Prostate gland (tissue), 2 donors: ENCODE data around the gene TAS2R39. TPM values are rescaled to one million over a fixed set of nuclear protein-coding genes. Genes with fewer than 3 reads are reported as not detected.

ENCODE experiments used
- DNase-seq: peaks from one replicate; pipeline ENCODE4 v3.0.0-alpha.2; 2019; ENCODE audit warnings: low spot score
- H3K27ac ChIP-seq, 2 donors: fragments of 200-600 bp; sonication (generic); 2 replicates each; pipeline ENCODE4 v1.5.1; 2017 to 2019
- H3K27me3 ChIP-seq: fragments of 200-600 bp; sonication (generic); replicated peaks from 2 replicates; pipeline ENCODE4 v1.5.1; 2019; ENCODE audit not compliant: insufficient read depth
- H3K36me3 ChIP-seq, 2 donors: fragments of 200-600 bp; sonication (generic); 1 replicate in 1 of 2; 2 replicates in 1 of 2; pipeline versions ENCODE4 v1.5.1 to v1.8.1; 2017 to 2019
- H3K4me1 ChIP-seq: fragments of 200-600 bp; sonication (generic); replicated peaks from 2 replicates; pipeline ENCODE4 v1.5.1; 2019
- H3K4me3 ChIP-seq, 2 donors: fragments of 200-600 bp; sonication (generic); 2 replicates each; pipeline ENCODE4 v1.5.1; 2017 to 2019
- H3K9me3 ChIP-seq: fragments of 200-600 bp; sonication (generic); 2 replicates; pipeline ENCODE4 v1.5.1; 2017
- POLR2A ChIP-seq: fragments of 450-650 bp; IDR thresholded peaks from one replicate; pipeline ENCODE4 v1.6.1; 2016; ENCODE audit warnings: antibody characterized with exemption, mild to moderate bottlenecking
- POLR2AphosphoS5 ChIP-seq: sonication (generic); formaldehyde crosslinking; IDR thresholded peaks from one replicate; pipeline ENCODE4 v1.6.1; 2017; ENCODE audit warnings: antibody characterized with exemption
- WGBS: methylation state at CpG from one replicate; pipeline ENCODE4 v1.1.5; 2018; 5-methylcytosine and 5-hydroxymethylcytosine counted together
- intact Hi-C: fragments of 100-400 bp; cut with DNase I; formaldehyde crosslinking; loops from one replicate; pipeline ENCODE4 v1.14.2; 2022
- total RNA-seq, 2 donors: library from RNA; depleted of rRNA; stranded (reverse); fragments of >200 nt; gene quantifications; one replicate each; pipeline ENCODE4 v1.1.0, GENCODE V29; 2016
- TF ChIP-seq, protein P1 (sequence below), 4 experiments: fragments of 200-600 bp in 2 of 4; fragments of 450-650 bp in 2 of 4; sonication (generic) in 2 of 4; IDR thresholded peaks; 1 replicate in 3 of 4; 2 replicates in 1 of 4; pipeline ENCODE4 v1.5.1; 2016 to 2019; ENCODE audit warnings: antibody characterized with exemption in 4 of 4, mild to moderate bottlenecking in 2 of 4, moderate library complexity in 2 of 4

TAS2R39 gene
- total RNA-seq, 2 donors from 2014 or later: not detected

DNA sequence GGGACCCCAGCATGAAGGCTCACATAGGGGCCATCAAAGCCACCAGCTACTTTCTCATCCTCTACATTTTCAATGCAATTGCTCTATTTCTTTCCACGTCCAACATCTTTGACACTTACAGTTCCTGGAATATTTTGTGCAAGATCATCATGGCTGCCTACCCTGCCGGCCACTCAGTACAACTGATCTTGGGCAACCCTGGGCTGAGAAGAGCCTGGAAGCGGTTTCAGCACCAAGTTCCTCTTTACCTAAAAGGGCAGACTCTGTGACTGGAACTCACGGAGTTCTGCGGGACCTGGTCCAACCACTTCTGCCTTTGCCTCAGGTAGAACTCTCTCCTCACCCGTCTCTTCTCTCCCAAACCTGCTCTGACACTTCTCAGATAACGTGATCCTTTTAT is 39.6 kb downstream of the TAS2R39 start:
- no peaks in the 10 kb centered on the region for H3K4me1 ChIP-seq
- intact Hi-C loops: no loop called here
- no peaks in the 10 kb centered on the region for H3K9me3 ChIP-seq
- H3K27ac ChIP-seq: no peak overlapping the region
- no peaks in the 10 kb centered on the region for H3K27me3 ChIP-seq
- H3K36me3 ChIP-seq: no peaks in the 10 kb centered on the region
- H3K4me3 ChIP-seq: no peak overlapping the region
- 85% methylated on average over 7 of the region's 7 CpGs for WGBS
- DNase-seq: no peak
- no peak for TF ChIP-seq POLR2AphosphoS5
- TF ChIP-seq, protein P1, sequence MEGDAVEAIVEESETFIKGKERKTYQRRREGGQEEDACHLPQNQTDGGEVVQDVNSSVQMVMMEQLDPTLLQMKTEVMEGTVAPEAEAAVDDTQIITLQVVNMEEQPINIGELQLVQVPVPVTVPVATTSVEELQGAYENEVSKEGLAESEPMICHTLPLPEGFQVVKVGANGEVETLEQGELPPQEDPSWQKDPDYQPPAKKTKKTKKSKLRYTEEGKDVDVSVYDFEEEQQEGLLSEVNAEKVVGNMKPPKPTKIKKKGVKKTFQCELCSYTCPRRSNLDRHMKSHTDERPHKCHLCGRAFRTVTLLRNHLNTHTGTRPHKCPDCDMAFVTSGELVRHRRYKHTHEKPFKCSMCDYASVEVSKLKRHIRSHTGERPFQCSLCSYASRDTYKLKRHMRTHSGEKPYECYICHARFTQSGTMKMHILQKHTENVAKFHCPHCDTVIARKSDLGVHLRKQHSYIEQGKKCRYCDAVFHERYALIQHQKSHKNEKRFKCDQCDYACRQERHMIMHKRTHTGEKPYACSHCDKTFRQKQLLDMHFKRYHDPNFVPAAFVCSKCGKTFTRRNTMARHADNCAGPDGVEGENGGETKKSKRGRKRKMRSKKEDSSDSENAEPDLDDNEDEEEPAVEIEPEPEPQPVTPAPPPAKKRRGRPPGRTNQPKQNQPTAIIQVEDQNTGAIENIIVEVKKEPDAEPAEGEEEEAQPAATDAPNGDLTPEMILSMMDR (IDR thresholded peaks at IDR 0.05): no peak
- no peak for TF ChIP-seq POLR2A

DNA sequence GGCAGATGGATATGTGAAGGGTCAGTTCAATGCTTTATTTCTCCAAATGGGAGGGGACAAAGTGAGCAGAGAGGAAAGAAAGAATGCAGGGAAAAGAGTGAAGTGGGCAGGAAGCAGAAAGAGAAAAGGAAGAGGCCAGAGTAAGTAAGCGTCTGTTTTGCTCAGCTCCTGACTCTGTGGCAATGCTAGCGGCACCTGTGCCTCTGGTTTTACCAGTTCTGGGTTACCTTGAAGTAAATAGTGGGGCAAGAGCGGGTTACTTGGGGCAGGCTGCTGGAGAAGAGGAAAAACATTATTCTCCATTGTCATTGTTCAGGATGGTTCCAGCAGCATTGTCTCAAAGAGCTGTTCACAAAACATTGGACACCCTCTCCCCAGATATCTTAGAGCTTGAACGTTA is 40.6 kb downstream of the TAS2R39 start:
- H3K27ac ChIP-seq: no peak overlapping the region
- H3K27me3 ChIP-seq: no peaks in the 10 kb centered on the region
- no peaks in the 10 kb centered on the region for H3K4me1 ChIP-seq
- no peak for TF ChIP-seq POLR2A
- peak; percentile 57 for TF ChIP-seq POLR2AphosphoS5
- TF ChIP-seq, protein P1 (IDR thresholded peaks at IDR 0.05): no peak
- peak; percentile 44 for DNase-seq
- H3K4me3 ChIP-seq: no peak overlapping the region
- intact Hi-C loops: no loop called here
- 45% methylated on average over 4 of the region's 4 CpGs for WGBS
- H3K36me3 ChIP-seq: no peaks in the 10 kb centered on the region
- no peaks in the 10 kb centered on the region for H3K9me3 ChIP-seq

DNA sequence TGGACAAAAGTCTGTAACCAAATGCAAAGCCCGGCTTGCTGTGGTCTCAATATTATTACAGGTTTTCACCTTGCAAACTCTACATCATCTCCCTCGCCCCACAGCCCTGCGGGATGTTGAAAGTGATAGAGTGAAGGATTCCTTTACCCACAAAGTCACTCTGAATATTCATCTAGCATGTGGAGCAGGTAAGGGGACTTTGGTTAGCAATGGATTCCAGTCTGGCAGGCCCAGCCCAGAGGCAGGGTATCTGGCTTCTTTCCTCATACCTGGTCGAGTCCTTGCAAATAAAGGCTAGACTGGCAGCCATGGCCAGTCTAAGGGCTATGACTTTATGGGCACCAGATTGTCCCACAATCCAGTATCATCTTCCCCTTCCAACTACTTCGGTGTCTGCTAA is 41.8 kb downstream of the TAS2R39 start:
- H3K36me3 ChIP-seq: no peaks in the 10 kb centered on the region
- no peak for TF ChIP-seq POLR2AphosphoS5
- TF ChIP-seq POLR2A: no peak
- TF ChIP-seq, protein P1 (IDR thresholded peaks at IDR 0.05): no peak
- 83% methylated on average over 5 of the region's 5 CpGs for WGBS
- DNase-seq: no peak
- no peaks in the 10 kb centered on the region for H3K27me3 ChIP-seq
- H3K27ac ChIP-seq: no peak overlapping the region
- H3K4me1 ChIP-seq: no peaks in the 10 kb centered on the region
- no peaks in the 10 kb centered on the region for H3K9me3 ChIP-seq
- intact Hi-C loops: no loop called here
- H3K4me3 ChIP-seq: no peak overlapping the region

DNA sequence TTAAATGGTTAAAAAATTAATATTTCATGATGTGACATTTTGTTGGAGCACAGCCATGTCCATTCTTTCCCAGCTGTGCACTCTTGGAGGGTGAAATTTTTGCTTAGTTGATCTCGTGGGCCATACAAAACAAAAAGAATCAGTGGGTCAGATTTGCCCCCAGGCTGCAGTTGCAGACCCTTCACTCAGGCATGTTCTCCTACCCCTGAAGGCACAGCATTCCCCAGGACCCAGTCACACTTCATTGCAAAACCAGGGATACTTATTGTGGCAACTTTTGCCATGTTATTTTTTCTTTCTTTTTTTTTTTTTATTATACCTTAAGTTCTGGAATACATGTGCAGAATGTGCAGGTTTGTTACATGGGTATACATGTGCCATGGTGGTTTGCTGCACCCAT is 44.6 kb downstream of the TAS2R39 start:
- Histone ChIP-seq H3K36me3 (no peaks in the 10 kb centered on the region), H3K27ac (no peak overlapping the region), H3K4me1 (no peaks in the 10 kb centered on the region), H3K27me3 (no peaks in the 10 kb centered on the region), H3K9me3 (no peaks in the 10 kb centered on the region), H3K4me3 (no peak overlapping the region)
- intact Hi-C loops: no loop called here
- DNase-seq: no peak
- WGBS: 25% methylated on average over 1 of the region's 1 CpG
- TF ChIP-seq POLR2AphosphoS5: no peak
- TF ChIP-seq, protein P1 (IDR thresholded peaks at IDR 0.05): no peak
- TF ChIP-seq POLR2A: no peak

DNA sequence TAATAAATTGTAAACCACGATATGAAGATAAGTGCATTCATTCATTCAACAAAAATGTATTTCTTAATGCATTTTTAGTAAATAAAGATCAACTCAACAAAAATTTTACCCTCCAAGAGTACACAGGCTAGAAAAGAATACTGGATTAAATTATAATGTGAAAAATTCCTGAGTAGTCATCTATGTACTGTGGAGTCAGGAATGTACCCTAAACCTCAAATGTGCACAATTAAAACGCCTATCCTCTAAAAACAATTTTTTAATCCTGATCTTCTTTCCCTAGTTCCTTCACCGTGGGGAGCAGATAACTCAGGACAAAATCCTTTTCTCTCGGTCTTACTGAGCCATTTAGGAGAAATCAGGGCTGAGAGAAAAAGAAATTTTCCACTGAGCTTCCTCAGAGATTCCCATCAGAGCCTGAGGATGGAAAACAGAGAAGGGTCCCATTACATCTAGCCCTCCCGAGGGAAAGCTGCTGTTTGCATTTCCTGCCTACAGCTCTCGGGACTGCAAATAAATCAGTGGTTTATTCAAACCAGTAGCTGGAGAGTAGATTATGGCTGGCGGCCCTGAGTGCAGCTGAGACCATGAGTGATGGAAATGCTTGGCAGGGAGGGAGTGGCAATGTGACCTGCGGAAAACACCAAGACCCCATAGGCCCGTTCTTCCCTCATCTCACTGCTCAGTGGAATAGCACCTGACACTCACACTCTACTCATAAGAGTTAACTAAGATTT is 46.0 kb downstream of the TAS2R39 start:
- H3K36me3 ChIP-seq: no peaks in the 10 kb centered on the region
- 46% methylated on average over 9 of the region's 9 CpGs for WGBS
- intact Hi-C loops: no loop called here
- H3K27me3 ChIP-seq: no peaks in the 10 kb centered on the region
- no peak for DNase-seq
- TF ChIP-seq, protein P1 (IDR thresholded peaks at IDR 0.05): no peak
- TF ChIP-seq POLR2A (no peak), POLR2AphosphoS5 (no peak)
- no peak overlapping the region for H3K4me3 ChIP-seq
- no peaks in the 10 kb centered on the region for H3K4me1 ChIP-seq
- no peaks in the 10 kb centered on the region for H3K9me3 ChIP-seq
- H3K27ac ChIP-seq: no peak overlapping the region
